ENCODE measurements around the gene ANKRD63.
A peak's percentile ranks its signal among the peaks of the same experiment; 100 is the strongest.

ANKRD63 gene

DNA sequence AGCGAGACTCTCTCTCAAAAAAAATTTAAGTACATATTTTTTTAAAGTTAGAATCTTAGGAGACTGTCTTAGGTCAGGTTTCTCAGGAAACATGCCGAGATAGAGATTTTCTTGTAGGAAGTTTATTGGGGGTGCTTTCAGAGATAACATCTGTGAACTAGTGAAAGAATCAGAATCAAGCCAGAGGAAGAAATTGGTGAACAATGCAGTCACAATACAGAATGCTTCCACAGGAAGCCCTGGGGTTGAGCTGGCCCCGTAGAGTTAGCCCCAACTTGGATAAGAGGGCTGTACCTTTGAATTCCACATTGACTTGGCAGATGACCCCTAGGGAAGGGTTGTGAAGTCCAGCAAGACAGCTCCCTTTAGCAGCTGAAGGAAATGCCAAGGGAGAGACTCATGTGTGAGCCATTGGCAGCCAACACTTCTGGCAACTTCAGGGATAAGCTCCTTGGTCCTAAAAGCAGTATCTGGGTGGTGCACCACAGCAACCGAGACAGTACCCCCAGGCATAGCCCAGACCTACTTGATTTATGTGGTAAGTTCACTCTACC is 31.9 kb upstream of the ANKRD63 start:
- Histone ChIP-seq H3K9me3 (ENCODE audit: low read length) (no peaks in the 10 kb centered on the region), H3K79me2 (ENCODE audit: insufficient read depth, low read length) (no peaks in the 10 kb centered on the region), H3K4me1 (ENCODE audit: insufficient read depth, low read length, severe bottlenecking) (peaks cover 5% of the 10 kb centered on the region), H3K9me2 (ENCODE audit: low read depth, low read length) (no peaks in the 10 kb centered on the region), H3K9ac (ENCODE audit: low read length) (no peak overlapping the region), H2AFZ (ENCODE audit: low read length) (no peak overlapping the region), H3K36me3 (ENCODE audit: insufficient read depth, low read length) (no peaks in the 10 kb centered on the region), H3K27me3 (ENCODE audit: insufficient read depth, low read length) (no peaks in the 10 kb centered on the region), H3K4me2 (ENCODE audit: low read length) (no peak overlapping the region), H3F3A (ENCODE audit: insufficient read depth, low read length) (no peaks in the 10 kb centered on the region), H4K20me1 (ENCODE audit: insufficient read depth, low read length) (no peaks in the 10 kb centered on the region), H3K27ac (ENCODE audit: low read depth, low read length, poor library complexity, severe bottlenecking) (no peak overlapping the region), H3K4me3 (ENCODE audit: low read depth, low read length, poor library complexity, severe bottlenecking) (no peak overlapping the region)
- no peak for TF ChIP-seq CTCF (IDR thresholded peaks at IDR 0.05; ENCODE audit: low read length)
- TF ChIP-seq EZH2 (IDR thresholded peaks at IDR 0.05; ENCODE audit: borderline replicate concordance, low read length): no peak

DNA sequence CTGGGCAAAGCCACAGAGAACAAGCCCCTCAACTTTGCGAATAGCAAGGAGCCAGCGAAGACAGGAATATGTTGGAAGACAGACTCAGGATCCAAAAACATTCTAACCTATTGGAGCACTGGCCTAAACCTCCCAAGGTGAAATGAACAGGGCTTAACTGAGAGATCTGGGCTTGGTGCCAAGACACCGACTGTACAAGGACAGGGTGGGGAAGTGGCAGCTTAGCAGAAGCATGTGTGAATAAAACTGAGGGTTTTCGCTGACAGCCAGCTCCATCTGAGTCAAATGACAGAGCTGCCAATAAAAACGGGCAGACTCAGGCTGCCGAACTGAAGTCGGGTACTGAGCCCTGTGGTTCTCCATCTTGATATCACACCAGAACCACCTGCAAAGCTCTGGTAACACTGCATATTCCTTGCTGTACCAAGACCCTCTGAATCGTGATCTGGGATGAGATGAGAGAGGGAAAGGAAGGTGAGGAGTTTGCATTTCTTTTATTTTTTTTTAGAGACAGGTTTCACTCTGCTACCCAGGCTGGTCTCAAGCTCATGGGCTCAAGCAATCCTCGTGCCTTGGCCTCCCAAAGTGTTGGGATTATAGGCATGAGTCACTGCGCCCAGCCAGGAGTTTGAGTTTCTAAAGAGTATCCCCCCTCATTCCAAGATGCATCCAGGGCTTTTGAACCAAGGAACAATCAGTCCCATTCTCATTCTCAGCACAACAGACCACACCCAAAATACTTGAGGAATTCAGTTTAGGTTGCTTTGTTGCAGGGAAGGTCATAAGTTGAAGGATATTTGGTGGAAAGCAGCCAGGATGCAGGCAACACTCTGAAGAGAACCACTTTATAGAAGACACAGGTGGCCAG is 30.9 kb upstream of the ANKRD63 start:
- Histone ChIP-seq H3K36me3 (ENCODE audit: insufficient read depth, low read length) (no peaks in the 10 kb centered on the region), H3F3A (ENCODE audit: insufficient read depth, low read length) (no peaks in the 10 kb centered on the region), H3K79me2 (ENCODE audit: insufficient read depth, low read length) (no peaks in the 10 kb centered on the region), H3K4me1 (ENCODE audit: insufficient read depth, low read length, severe bottlenecking) (peaks cover 13% of the 10 kb centered on the region), H3K4me2 (ENCODE audit: low read length) (peak overlapping the region; percentile 2; the same call in 1 of the 2 replicates), H3K4me3 (ENCODE audit: low read depth, low read length, poor library complexity, severe bottlenecking) (no peak overlapping the region), H2AFZ (ENCODE audit: low read length) (no peak overlapping the region), H3K9ac (ENCODE audit: low read length) (no peak overlapping the region), H3K27ac (ENCODE audit: low read depth, low read length, poor library complexity, severe bottlenecking) (no peak overlapping the region), H4K20me1 (ENCODE audit: insufficient read depth, low read length) (no peaks in the 10 kb centered on the region), H3K9me3 (ENCODE audit: low read length) (no peaks in the 10 kb centered on the region), H3K9me2 (ENCODE audit: low read depth, low read length) (no peaks in the 10 kb centered on the region), H3K27me3 (ENCODE audit: insufficient read depth, low read length) (no peaks in the 10 kb centered on the region)
- TF ChIP-seq CTCF (IDR thresholded peaks at IDR 0.05; ENCODE audit: low read length): no peak
- TF ChIP-seq EZH2 (IDR thresholded peaks at IDR 0.05; ENCODE audit: borderline replicate concordance, low read length): no peak

DNA sequence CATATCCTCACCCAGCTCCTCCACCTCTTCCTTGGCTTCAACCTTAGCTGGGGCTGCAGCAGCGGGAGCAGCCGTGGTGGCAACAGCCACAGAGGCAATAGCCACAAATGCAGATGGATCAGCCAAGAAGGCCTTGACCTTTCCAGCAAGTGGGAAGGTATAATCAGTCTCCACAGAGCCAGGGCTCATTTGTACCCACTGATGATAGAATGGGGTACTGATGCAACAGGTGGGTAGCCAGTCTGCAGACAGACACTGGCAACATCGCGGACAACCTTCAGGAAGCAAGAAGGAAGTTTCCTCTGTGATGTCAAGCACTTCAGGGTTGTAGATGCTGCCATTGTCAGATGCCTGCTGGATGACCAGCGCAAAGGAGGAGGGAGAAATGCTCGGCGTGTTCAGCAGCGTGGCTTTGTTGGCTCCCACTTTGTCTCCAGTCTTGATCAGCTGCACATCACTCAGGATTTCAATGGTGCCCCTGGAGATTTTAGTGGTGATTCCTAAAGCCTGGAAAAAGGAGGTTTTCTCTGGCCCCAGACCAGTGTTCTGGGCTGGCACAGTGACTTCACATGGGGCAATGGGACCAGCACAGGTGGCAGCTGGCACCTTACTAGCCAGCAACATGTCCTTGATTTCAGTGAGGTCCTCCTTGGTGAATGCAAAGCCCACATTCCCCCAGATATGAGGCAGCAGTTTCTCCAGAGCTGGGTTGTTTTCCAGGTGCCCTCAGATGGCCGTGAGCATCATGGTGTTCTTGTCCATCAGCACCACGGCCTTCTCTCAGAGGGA is 29.7 kb upstream of the ANKRD63 start:
- Histone ChIP-seq H3K4me2 (ENCODE audit: low read length) (no peak overlapping the region), H3K27ac (ENCODE audit: low read depth, low read length, poor library complexity, severe bottlenecking) (no peak overlapping the region), H3F3A (ENCODE audit: insufficient read depth, low read length) (no peaks in the 10 kb centered on the region), H3K27me3 (ENCODE audit: insufficient read depth, low read length) (no peaks in the 10 kb centered on the region), H2AFZ (ENCODE audit: low read length) (no peak overlapping the region), H3K9me2 (ENCODE audit: low read depth, low read length) (no peaks in the 10 kb centered on the region), H3K9ac (ENCODE audit: low read length) (no peak overlapping the region), H3K9me3 (ENCODE audit: low read length) (no peaks in the 10 kb centered on the region), H3K4me1 (ENCODE audit: insufficient read depth, low read length, severe bottlenecking) (peaks cover 25% of the 10 kb centered on the region), H3K79me2 (ENCODE audit: insufficient read depth, low read length) (no peaks in the 10 kb centered on the region), H4K20me1 (ENCODE audit: insufficient read depth, low read length) (no peaks in the 10 kb centered on the region), H3K36me3 (ENCODE audit: insufficient read depth, low read length) (no peaks in the 10 kb centered on the region), H3K4me3 (ENCODE audit: low read depth, low read length, poor library complexity, severe bottlenecking) (no peak overlapping the region)
- TF ChIP-seq EZH2 (IDR thresholded peaks at IDR 0.05; ENCODE audit: borderline replicate concordance, low read length): no peak
- no peak for TF ChIP-seq CTCF (IDR thresholded peaks at IDR 0.05; ENCODE audit: low read length)
